IMR-90 (cell line): Measurements from ENCODE around the gene SAPCD1. TPM values are rescaled to one million over a fixed set of nuclear protein-coding genes. Genes with fewer than 3 reads are reported as not detected.
"Not testable (repeated sequence)": the region's sequence is repeated elsewhere in the genome, so short reads cannot be mapped to it uniquely, and the experiment has no call there.

Source experiments
- ATAC-seq: fragments of 200-7000 bp; cut with Tn5 transposase; 2 replicates; pipeline ENCODE4 v1.9.1; 2020; ENCODE audit warnings: low read depth, mild to moderate bottlenecking, moderate library complexity
- BruUV-seq: library from RNA; stranded (reverse); fragments of 400-500 nt; replicated peaks from 2 replicates; lab custom pipeline; 2021; lab: Mats Ljungman, UMichigan
- CTCF ChIA-PET: fragments of 300-600 bp; formaldehyde crosslinking; extraction: SDS; loops from one replicate; lab custom pipeline; 2021; ENCODE audit warnings: antibody characterized with exemption; lab: Yijun Ruan, JAX
- POLR2A ChIA-PET: fragments of 300-600 bp; sonication (Branson Sonifier 250); formaldehyde crosslinking; loops from one replicate; lab custom pipeline; 2022; ENCODE audit warnings: antibody characterized with exemption; ENCODE audit not compliant: unreplicated experiment; lab: Charles Lee
- DNase-seq: peaks from one replicate; pipeline ENCODE4 v3.0.0; 2013
- H2AFZ ChIP-seq: replicated peaks from 2 replicates; pipeline ENCODE3; 2013; ENCODE audit warnings: low read length, mild to moderate bottlenecking; ENCODE audit not compliant: poor library complexity
- H2AK5ac ChIP-seq: 2 replicates; pipeline ENCODE4 v1.6.1; 2013; ENCODE audit warnings: low read depth, low read length, inconsistent platforms
- H2AK9ac ChIP-seq: replicated peaks from 2 replicates; pipeline ENCODE3; 2013; ENCODE audit warnings: mild to moderate bottlenecking, low read depth, low read length, moderate library complexity; ENCODE audit not compliant: poor library complexity
- H2BK120ac ChIP-seq: 2 replicates; pipeline ENCODE4 v1.6.1; 2013; ENCODE audit warnings: low read depth, low read length, inconsistent platforms
- H2BK15ac ChIP-seq: 3 replicates; pipeline ENCODE4 v1.6.1; 2013; ENCODE audit warnings: low read depth, low read length, inconsistent platforms
- H2BK20ac ChIP-seq: 2 replicates; pipeline ENCODE4 v1.6.1; 2013; ENCODE audit warnings: low read depth, mild to moderate bottlenecking, inconsistent platforms, low read length, moderate library complexity
- H2BK5ac ChIP-seq: 2 replicates; pipeline ENCODE4 v1.6.1; 2013; ENCODE audit warnings: mild to moderate bottlenecking, low read depth, low read length, inconsistent platforms; ENCODE audit not compliant: poor library complexity, severe bottlenecking
- H3K14ac ChIP-seq: replicated peaks from 2 replicates; pipeline ENCODE4 v1.6.1; 2013; ENCODE audit warnings: low read depth, low read length, inconsistent platforms
- H3K18ac ChIP-seq: 2 replicates; pipeline ENCODE4 v1.6.1; 2013; ENCODE audit warnings: low read depth, low read length, control low read depth
- H3K23ac ChIP-seq: 2 replicates; pipeline ENCODE4 v1.6.1; 2013; ENCODE audit warnings: low read depth, low read length, inconsistent platforms
- H3K27ac ChIP-seq: 2 replicates; pipeline ENCODE4 v1.5.1; 2013; ENCODE audit warnings: mild to moderate bottlenecking, control low read depth, low read length; ENCODE audit not compliant: insufficient read depth
- H3K27me3 ChIP-seq: 2 replicates; pipeline ENCODE4 v1.6.1; 2013; ENCODE audit warnings: low read length; ENCODE audit not compliant: control insufficient read depth, insufficient read depth
- H3K36me3 ChIP-seq: 2 replicates; pipeline ENCODE4 v1.6.1; 2013; ENCODE audit warnings: low read length, mixed read lengths; ENCODE audit not compliant: control insufficient read depth, insufficient read depth
- H3K4ac ChIP-seq: 2 replicates; pipeline ENCODE4 v1.6.1; 2013; ENCODE audit warnings: low read depth, low read length, inconsistent platforms
- H3K4me1 ChIP-seq: 2 replicates; pipeline ENCODE4 v1.6.1; 2013; ENCODE audit warnings: low read length, mixed read lengths; ENCODE audit not compliant: control insufficient read depth, insufficient read depth
- H3K4me2 ChIP-seq: 2 replicates; pipeline ENCODE4 v1.6.1; 2013; ENCODE audit warnings: low read depth, mild to moderate bottlenecking, control low read depth, low read length, moderate library complexity
- H3K4me3 ChIP-seq: 2 replicates; pipeline ENCODE4 v1.5.1; 2013; ENCODE audit warnings: low read depth, mild to moderate bottlenecking, control low read depth, low read length, moderate library complexity; ENCODE audit not compliant: insufficient read depth
- H3K56ac ChIP-seq: 2 replicates; pipeline ENCODE4 v1.6.1; 2013; ENCODE audit warnings: low read length, inconsistent platforms; ENCODE audit not compliant: insufficient read depth; ENCODE audit errors: extremely low read depth
- H3K79me1 ChIP-seq, 2 experiments: 2 replicates each; pipeline ENCODE4 v1.6.1; 2013; ENCODE audit warnings: low read length in 2 of 2, inconsistent platforms in 1 of 2, low read depth in 1 of 2
- H3K9ac ChIP-seq: 2 replicates; pipeline ENCODE4 v1.6.1; 2013; ENCODE audit warnings: low read depth, low read length, control low read depth
- H3K9me1 ChIP-seq: 2 replicates; pipeline ENCODE4 v1.6.1; 2013; ENCODE audit warnings: low read length, inconsistent platforms; ENCODE audit not compliant: insufficient read depth
- H3K9me3 ChIP-seq: 2 replicates; pipeline ENCODE4 v1.6.1; 2013; ENCODE audit warnings: low read length; ENCODE audit not compliant: control insufficient read depth, insufficient read depth
- H4K20me1 ChIP-seq: 2 replicates; pipeline ENCODE4 v1.6.1; 2013; ENCODE audit warnings: low read length, inconsistent platforms; ENCODE audit not compliant: insufficient read depth
- H4K5ac ChIP-seq: 2 replicates; pipeline ENCODE4 v1.6.1; 2013; ENCODE audit warnings: mild to moderate bottlenecking, low read depth, low read length, control low read depth
- H4K8ac ChIP-seq, 2 experiments: 2 replicates each; pipeline ENCODE4 v1.6.1; 2013; ENCODE audit warnings: low read depth in 2 of 2, low read length in 2 of 2, control low read depth in 1 of 2, inconsistent platforms in 1 of 2
- H4K91ac ChIP-seq: 2 replicates; pipeline ENCODE4 v1.6.1; 2013; ENCODE audit warnings: low read depth, low read length, inconsistent platforms; ENCODE audit not compliant: insufficient read depth
- CHD1 ChIP-seq: IDR thresholded peaks from 2 replicates; pipeline ENCODE4 v1.6.1; 2012; ENCODE audit warnings: low read depth, low read length, improper control_type of control experiment
- FOS ChIP-seq: fragments of 150-350 bp; IDR thresholded peaks from 2 replicates; pipeline ENCODE4 v1.6.1; 2016; ENCODE audit warnings: low read depth, low read length
- POLR2A ChIP-seq: IDR thresholded peaks from 2 replicates; pipeline ENCODE4 v1.6.1; 2012; ENCODE audit warnings: mild to moderate bottlenecking, low read depth, low read length
- RCOR1 ChIP-seq: IDR thresholded peaks from 2 replicates; pipeline ENCODE4 v1.6.1; 2012; ENCODE audit warnings: mild to moderate bottlenecking, low read length, improper control_type of control experiment; ENCODE audit not compliant: insufficient replicate concordance
- WGBS, 2 experiments: methylation state at CpG; one replicate each; pipeline versions ENCODE4 v1.1.5 to v1.1.7; 2013; ENCODE audit warnings: missing lambda C conversion rate in 2 of 2; ENCODE audit not compliant: insufficient read length in 1 of 2; ENCODE audit errors: extremely low coverage in 2 of 2; 5-methylcytosine and 5-hydroxymethylcytosine counted together
- dilution Hi-C: fragments of 300-500 bp; cut with HindIII; formaldehyde crosslinking; loops from one replicate; pipeline ENCODE4 v1.14.3; 2018; ENCODE audit warnings: low sequenced_read_pairs; ENCODE audit not compliant: unreplicated experiment
- in situ Hi-C: fragments of 300-500 bp; cut with MboI; formaldehyde crosslinking; loops from 3 replicates; pipeline ENCODE4 v1.14.3; 2019; ENCODE audit warnings: low sequenced_read_pairs, inconsistent platforms, mixed read lengths
- intact Hi-C: fragments of 100-400 bp; cut with micrococcal nuclease; formaldehyde crosslinking; loops from 2 replicates; pipeline ENCODE4 v1.10.0; 2022
- polyA plus RNA-seq, 3 experiments: library from polyadenylated mRNA; depleted of rRNA; stranded (reverse); fragments of >200 nt; gene quantifications; 2 replicates each; pipeline ENCODE4 v1.2.3, GENCODE V29; 2012; ENCODE audit warnings: low replicate concordance in 1 of 3
- total RNA-seq: library from RNA; depleted of rRNA; stranded (reverse); fragments of >200 nt; gene quantifications from 2 replicates; pipeline ENCODE4 v1.2.3, GENCODE V29; 2012

SAPCD1 gene
- total and polyA plus RNA-seq, 2 of the 4 experiments (the other 2 are of a cell fraction) = 2.3 TPM; not detected in 1

GRCh38 chr6:31806470-31807272 is 44.2 kb downstream of the SAPCD1 start, which contains the start of gene LSM2 (continued):
- TF ChIP-seq FOS (no peak), RCOR1 (no peak), CHD1 (no peak), POLR2A (peak; percentile 51; the same call in 1 of the 2 replicates)

DNA sequence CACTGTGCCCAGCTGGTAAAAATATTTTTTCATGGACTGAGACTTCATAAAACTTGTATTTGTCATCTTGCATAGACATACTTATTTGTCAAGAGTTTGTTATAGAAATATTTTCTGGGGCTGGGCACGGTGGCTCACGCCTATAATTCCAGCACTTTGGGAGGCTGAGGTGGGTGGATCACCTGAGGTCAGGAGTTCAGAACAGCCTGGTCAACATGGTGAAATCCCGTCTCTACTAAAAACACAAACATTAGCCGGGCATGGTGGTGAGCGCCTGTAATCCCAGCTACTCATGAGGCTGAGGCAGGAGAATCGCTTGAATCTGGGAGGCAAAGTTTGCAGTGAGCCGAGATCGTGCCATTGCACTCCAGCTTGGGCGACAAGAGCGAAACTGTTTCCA is 46.1 kb downstream of the SAPCD1 start:
- H2BK15ac ChIP-seq, H3K14ac ChIP-seq, intact Hi-C loops, H2AK9ac ChIP-seq, BruUV-seq, in situ Hi-C loops, H4K8ac ChIP-seq, H2AFZ ChIP-seq, H3K4ac ChIP-seq, ATAC-seq, H3K9ac ChIP-seq, CTCF ChIA-PET, H3K4me3 ChIP-seq, H3K27ac ChIP-seq, H3K23ac ChIP-seq, H2BK20ac ChIP-seq, H3K9me1 ChIP-seq, H3K18ac ChIP-seq, H2BK120ac ChIP-seq, DNase-seq, dilution Hi-C loops, H3K4me2 ChIP-seq, H2AK5ac ChIP-seq, POLR2A ChIA-PET, H4K20me1 ChIP-seq, H3K9me3 ChIP-seq, H3K27me3 ChIP-seq, H4K91ac ChIP-seq, H3K36me3 ChIP-seq, H3K56ac ChIP-seq, H2BK5ac ChIP-seq, H3K4me1 ChIP-seq, H4K5ac ChIP-seq: not testable (repeated sequence)
- H3K79me1 ChIP-seq = peaks cover 13 to 24% of the 10 kb centered on the region in 2 experiments
- 100% methylated on average over 3 of the region's 10 CpGs; no CpG with 5 or more reads in 1 of the 2 experiments for WGBS, 2 experiments
